RWPE2 (cell line): ENCODE data around the gene FOXJ3.

Experiments
- ATAC-seq: fragments of 200-7000 bp; cut with Tn5 transposase; 3 replicates; pipeline ENCODE4 v1.9.1; 2021; ENCODE audit warnings: low read depth
- DNase-seq: peaks from one replicate; pipeline ENCODE4 v3.0.0-alpha.2; 2020; ENCODE audit warnings: low spot score
- H3K27ac ChIP-seq: fragments of 450-650 bp; 2 replicates; pipeline ENCODE4 v1.5.1; 2017; ENCODE audit warnings: mild to moderate bottlenecking; ENCODE audit not compliant: poor library complexity, severe bottlenecking
- H3K27me3 ChIP-seq: fragments of 250-450 bp; sonication (Bioruptor Pico); 2 replicates; pipeline ENCODE4 v1.5.1; 2021; ENCODE audit warnings: mild to moderate bottlenecking, moderate library complexity; ENCODE audit not compliant: insufficient read depth, poor library complexity, severe bottlenecking
- H3K36me3 ChIP-seq: fragments of 250-450 bp; sonication (Bioruptor Pico); 2 replicates; pipeline ENCODE4 v1.5.1; 2020; ENCODE audit warnings: low read depth, mild to moderate bottlenecking, moderate library complexity
- H3K4me1 ChIP-seq: fragments of 250-450 bp; sonication (Bioruptor Pico); 2 replicates; pipeline ENCODE4 v1.5.1; 2021; ENCODE audit warnings: mild to moderate bottlenecking, moderate library complexity; ENCODE audit not compliant: insufficient read depth, poor library complexity, severe bottlenecking
- H3K4me3 ChIP-seq: fragments of 250-450 bp; sonication (Bioruptor Pico); 2 replicates; pipeline ENCODE4 v1.5.1; 2021; ENCODE audit warnings: mild to moderate bottlenecking, moderate library complexity; ENCODE audit not compliant: severe bottlenecking
- H3K9me3 ChIP-seq: fragments of 250-450 bp; sonication (Bioruptor Pico); 2 replicates; pipeline ENCODE4 v1.5.1; 2021; ENCODE audit warnings: mild to moderate bottlenecking, moderate library complexity; ENCODE audit not compliant: severe bottlenecking
- CTCF ChIP-seq: fragments of 450-650 bp; IDR thresholded peaks from one replicate; pipeline ENCODE4 v1.5.1; 2017; ENCODE audit warnings: mild to moderate bottlenecking, moderate library complexity; ENCODE audit not compliant: poor library complexity, severe bottlenecking

FOXJ3 gene

GRCh38 chr1:42330215-42330614, 4.8 kb downstream of the FOXJ3 start:
- DNase-seq = no peak
- no peak overlapping the region for H3K4me3 ChIP-seq
- no peak for ATAC-seq
- H3K9me3 ChIP-seq = no peaks in the 10 kb centered on the region
- no peaks in the 10 kb centered on the region for H3K36me3 ChIP-seq
- no peak overlapping the region for H3K27ac ChIP-seq
- no peaks in the 10 kb centered on the region for H3K27me3 ChIP-seq
- peaks cover 13% of the 10 kb centered on the region for H3K4me1 ChIP-seq
- TF ChIP-seq CTCF = no peak

GRCh38 chr1:42328916-42329496, 6.0 kb downstream of the FOXJ3 start:
- DNase-seq = no peak
- H3K4me3 ChIP-seq = no peak overlapping the region
- no peaks in the 10 kb centered on the region for H3K27me3 ChIP-seq
- no peaks in the 10 kb centered on the region for H3K9me3 ChIP-seq
- H3K4me1 ChIP-seq = peaks cover 13% of the 10 kb centered on the region
- TF ChIP-seq CTCF = no peak
- H3K27ac ChIP-seq = no peak overlapping the region
- H3K36me3 ChIP-seq = no peaks in the 10 kb centered on the region
- ATAC-seq = no peak

DNA sequence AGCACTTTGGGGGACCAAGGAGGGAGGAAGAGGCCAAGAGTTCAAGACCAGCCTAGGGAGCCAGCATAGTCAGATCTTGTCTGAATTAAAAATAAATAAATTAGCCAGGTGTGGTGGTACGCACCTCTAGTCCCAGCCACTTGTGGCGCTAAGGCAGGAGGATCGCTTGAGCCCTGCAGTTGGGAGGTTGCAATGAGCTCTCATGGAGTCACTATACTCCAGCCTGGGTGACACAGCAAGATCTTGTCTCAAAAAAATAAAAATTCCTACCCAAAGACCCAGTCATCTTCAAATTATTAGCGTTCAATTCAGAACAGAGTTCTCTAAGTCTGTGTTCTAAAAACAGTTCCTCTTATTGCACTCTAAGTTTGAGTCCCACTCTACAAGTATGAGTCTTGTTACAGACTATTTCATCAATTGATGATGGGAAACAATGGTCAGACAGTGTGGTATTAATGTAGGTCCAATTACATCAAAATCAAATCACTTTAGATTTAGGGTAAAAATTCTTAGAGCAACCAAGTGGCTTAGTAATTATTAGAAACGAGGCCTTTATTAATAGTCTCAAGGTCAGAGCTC, 6.9 kb downstream of the FOXJ3 start:
- Histone ChIP-seq H3K4me3 (no peak overlapping the region), H3K9me3 (no peaks in the 10 kb centered on the region), H3K36me3 (no peaks in the 10 kb centered on the region), H3K27me3 (no peaks in the 10 kb centered on the region), H3K27ac (no peak overlapping the region), H3K4me1 (peaks cover 8% of the 10 kb centered on the region)
- ATAC-seq = no peak
- TF ChIP-seq CTCF = no peak
- DNase-seq = no peak

GRCh38 chr1:42325014-42325402, 10.0 kb downstream of the FOXJ3 start:
- Histone ChIP-seq H3K4me3 (no peak overlapping the region), H3K9me3 (no peaks in the 10 kb centered on the region), H3K27ac (no peak overlapping the region), H3K36me3 (no peaks in the 10 kb centered on the region), H3K27me3 (no peaks in the 10 kb centered on the region), H3K4me1 (peaks cover 13% of the 10 kb centered on the region)
- no peak for TF ChIP-seq CTCF
- ATAC-seq (no peak), DNase-seq (no peak)

DNA sequence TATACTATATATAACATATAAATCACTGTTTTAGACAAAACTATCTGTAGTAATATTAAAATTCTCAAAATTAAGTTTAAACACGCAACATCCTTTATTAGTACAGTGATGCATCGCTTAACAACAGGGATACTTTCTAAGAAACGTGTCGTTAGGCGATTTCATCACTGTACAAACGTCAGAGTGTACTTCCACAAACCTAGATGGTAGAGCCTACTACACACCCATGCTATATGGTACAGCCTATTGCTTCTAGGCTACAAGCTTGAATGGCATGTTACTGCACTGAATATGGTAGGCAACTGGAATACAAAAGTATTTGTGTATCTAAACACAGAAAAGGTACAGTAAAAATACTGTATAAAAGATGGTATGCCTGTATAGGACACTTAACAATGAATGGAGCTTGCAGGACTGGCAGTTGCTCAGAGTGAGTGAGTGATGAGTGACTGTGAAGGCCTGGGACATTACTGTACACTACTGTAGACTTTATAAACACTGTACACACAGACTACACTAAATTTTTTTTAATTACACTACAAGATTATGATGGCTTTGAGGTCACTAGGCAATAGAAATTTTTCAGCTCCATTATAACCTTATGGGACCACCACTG, 10.5 kb downstream of the FOXJ3 start:
- ATAC-seq = no peak

More for the DNA sequence above, 10.5 kb downstream of the FOXJ3 start:
- Histone ChIP-seq H3K4me1 (peaks cover 18% of the 10 kb centered on the region), H3K4me3 (no peak overlapping the region), H3K27me3 (no peaks in the 10 kb centered on the region), H3K36me3 (no peaks in the 10 kb centered on the region), H3K27ac (no peak overlapping the region), H3K9me3 (no peaks in the 10 kb centered on the region)
- no peak for DNase-seq
- no peak for TF ChIP-seq CTCF
